HepG2 (cell line): Measurements from ENCODE around the gene ANKFY1.

ENCODE experiments used
- ATF2 ChIP-seq: sonication (generic); formaldehyde crosslinking; IDR thresholded peaks from 2 replicates; pipeline ENCODE4 v1.4.0; 2020; ENCODE audit warnings: missing genetic modification reagents
- CTCF ChIP-seq: sonication (generic); formaldehyde crosslinking; IDR thresholded peaks from 2 replicates; pipeline ENCODE4 v1.5.0; 2020; ENCODE audit warnings: mild to moderate bottlenecking, missing genetic modification reagents, moderate library complexity
- EZH2 ChIP-seq: conservative IDR thresholded peaks from 2 replicates; pipeline ENCODE4 v1.6.1; 2012; ENCODE audit warnings: mild to moderate bottlenecking, low read depth, low read length, moderate library complexity
- FOXA1 ChIP-seq, 2 experiments: fragments of 450-650 bp in 1 of 2; sonication (generic) in 1 of 2; formaldehyde crosslinking in 1 of 2; IDR thresholded peaks; 2 replicates each; pipeline versions ENCODE4 v1.4.0 to v1.6.1; 2016 to 2020; ENCODE audit warnings: missing genetic modification reagents in 1 of 2
- MYC ChIP-seq: sonication (generic); formaldehyde crosslinking; IDR thresholded peaks from 2 replicates; pipeline ENCODE4 v1.9.0; 2021; ENCODE audit warnings: missing genetic modification reagents, borderline replicate concordance
- POLR2AphosphoS5 ChIP-seq: IDR thresholded peaks from 2 replicates; pipeline ENCODE4 v1.6.1; 2012; ENCODE audit warnings: low read depth, low read length
- REPIN1 ChIP-seq: sonication (generic); formaldehyde crosslinking; IDR thresholded peaks from 2 replicates; pipeline ENCODE4 v1.8.0; 2022; ENCODE audit warnings: missing genetic modification reagents, low read depth, mild to moderate bottlenecking, borderline replicate concordance
- SMAD3 ChIP-seq: sonication (generic); formaldehyde crosslinking; IDR thresholded peaks from 2 replicates; pipeline ENCODE4 v1.4.0; 2020; ENCODE audit warnings: missing genetic modification reagents
- XRCC5 ChIP-seq: fragments of 200-400 bp; formaldehyde crosslinking; optimal IDR thresholded peaks from 2 replicates; pipeline ENCODE3; 2017; ENCODE audit warnings: mild to moderate bottlenecking, low read length
- ZNF33A ChIP-seq: sonication (generic); formaldehyde crosslinking; IDR thresholded peaks from 2 replicates; pipeline ENCODE4 v1.5.1; 2020; ENCODE audit warnings: missing genetic modification reagents, mild to moderate bottlenecking, moderate library complexity, borderline replicate concordance
- ZNF34 ChIP-seq: sonication (generic); formaldehyde crosslinking; IDR thresholded peaks from 2 replicates; pipeline ENCODE4 v1.4.0; 2020; ENCODE audit warnings: mild to moderate bottlenecking, missing genetic modification reagents, borderline replicate concordance

GRCh38 chr17:4235372-4236279, 28.2 kb downstream of the ANKFY1 start:
- TF ChIP-seq FOXA1 (IDR thresholded peaks at IDR 0.05) (no peak), FOXA1 (CRISPR knock-in tag; IDR thresholded peaks at IDR 0.05) (no peak), ATF2 (CRISPR knock-in tag) (no peak), CTCF (CRISPR knock-in tag) (no peak), ZNF34 (CRISPR knock-in tag) (no peak), REPIN1 (CRISPR knock-in tag) (no peak), POLR2AphosphoS5 (no peak), EZH2 (no peak), MYC (no peak), SMAD3 (no peak), XRCC5 (no peak), ZNF33A (CRISPR knock-in tag) (no peak)
